Thoracic aorta (tissue), 2 donors: ENCODE results near the gene TPSAB1. TPM values are rescaled to one million over a fixed set of nuclear protein-coding genes. Genes with fewer than 3 reads are reported as not detected.

Experiments used
- ATAC-seq: fragments of 150-250 bp; one replicate; pipeline ENCODE4 v1.8.0; 2017; ENCODE audit warnings: low read depth; ENCODE audit not compliant: insufficient number of reproducible peaks, low FRiP score
- DNase-seq: peaks from one replicate; pipeline ENCODE4 v3.0.0-alpha.2; 2020; ENCODE audit warnings: low spot score
- H3K27ac ChIP-seq, 2 donors: fragments of 200-600 bp; sonication (generic); 1 replicate in 1 of 2; 2 replicates in 1 of 2; pipeline ENCODE4 v1.5.1; 2016; ENCODE audit warnings: mild to moderate bottlenecking in 2 of 2, moderate library complexity in 2 of 2
- H3K27me3 ChIP-seq: fragments of 200-600 bp; sonication (generic); replicated peaks from 2 replicates; pipeline ENCODE4 v1.6.0; 2016; ENCODE audit warnings: mild to moderate bottlenecking; ENCODE audit not compliant: insufficient read depth
- H3K36me3 ChIP-seq: fragments of 200-600 bp; sonication (generic); one replicate; pipeline ENCODE4 v1.5.1; 2016
- H3K4me1 ChIP-seq, 2 donors: fragments of 200-600 bp; sonication (generic); 1 replicate in 1 of 2; 2 replicates in 1 of 2; pipeline versions ENCODE4 v1.5.1 to v1.6.0; 2016; ENCODE audit warnings: low read depth in 2 of 2, mild to moderate bottlenecking in 1 of 2; ENCODE audit not compliant: control insufficient read depth in 1 of 2
- H3K4me3 ChIP-seq: fragments of 200-600 bp; sonication (generic); 2 replicates; pipeline ENCODE4 v1.5.1; 2016; ENCODE audit warnings: mild to moderate bottlenecking
- H3K9me3 ChIP-seq: fragments of 200-600 bp; sonication (generic); 2 replicates; pipeline ENCODE4 v1.5.1; 2016
- total RNA-seq, 2 donors: library from RNA; depleted of rRNA; stranded (reverse); fragments of >200 nt; gene quantifications; one replicate each; pipeline versions ENCODE4 v1.1.0 to v1.2.3, GENCODE V29; 2016
- TF ChIP-seq, protein P1 (sequence below): fragments of 200-600 bp; sonication (generic); IDR thresholded peaks from one replicate; pipeline ENCODE4 v1.5.1; 2019; ENCODE audit warnings: antibody characterized with exemption

Gene TPSAB1
- total RNA-seq, 2 donors from 2014 or later, result 26.0 to 164 TPM

DNA sequence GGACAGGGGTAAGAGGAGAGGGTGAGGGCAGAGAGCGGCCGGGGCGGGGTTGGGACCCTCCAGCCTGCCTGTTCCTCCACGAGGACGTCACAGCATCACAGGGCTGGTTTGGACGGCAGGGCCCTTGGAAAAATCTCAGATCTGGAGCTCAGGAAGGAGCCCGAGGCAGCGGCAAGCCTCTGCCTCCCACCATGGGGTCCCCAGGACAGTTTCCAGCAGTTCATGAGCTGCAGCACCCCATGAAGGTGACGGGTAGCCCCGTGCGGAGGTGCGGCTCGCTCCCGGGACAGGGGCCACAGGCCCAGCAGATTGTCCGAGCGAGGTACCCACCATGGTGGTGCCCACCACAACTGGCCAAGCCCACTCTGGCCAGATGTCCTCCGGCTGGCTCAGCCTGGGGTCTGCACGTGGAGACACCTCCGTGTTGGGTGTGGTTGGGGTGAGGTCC, 36.7 kb downstream of the TPSAB1 start:
- no peak for DNase-seq
- ATAC-seq, result no peak
- no peak overlapping the region for H3K27ac ChIP-seq
- TF ChIP-seq, protein P1, sequence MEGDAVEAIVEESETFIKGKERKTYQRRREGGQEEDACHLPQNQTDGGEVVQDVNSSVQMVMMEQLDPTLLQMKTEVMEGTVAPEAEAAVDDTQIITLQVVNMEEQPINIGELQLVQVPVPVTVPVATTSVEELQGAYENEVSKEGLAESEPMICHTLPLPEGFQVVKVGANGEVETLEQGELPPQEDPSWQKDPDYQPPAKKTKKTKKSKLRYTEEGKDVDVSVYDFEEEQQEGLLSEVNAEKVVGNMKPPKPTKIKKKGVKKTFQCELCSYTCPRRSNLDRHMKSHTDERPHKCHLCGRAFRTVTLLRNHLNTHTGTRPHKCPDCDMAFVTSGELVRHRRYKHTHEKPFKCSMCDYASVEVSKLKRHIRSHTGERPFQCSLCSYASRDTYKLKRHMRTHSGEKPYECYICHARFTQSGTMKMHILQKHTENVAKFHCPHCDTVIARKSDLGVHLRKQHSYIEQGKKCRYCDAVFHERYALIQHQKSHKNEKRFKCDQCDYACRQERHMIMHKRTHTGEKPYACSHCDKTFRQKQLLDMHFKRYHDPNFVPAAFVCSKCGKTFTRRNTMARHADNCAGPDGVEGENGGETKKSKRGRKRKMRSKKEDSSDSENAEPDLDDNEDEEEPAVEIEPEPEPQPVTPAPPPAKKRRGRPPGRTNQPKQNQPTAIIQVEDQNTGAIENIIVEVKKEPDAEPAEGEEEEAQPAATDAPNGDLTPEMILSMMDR, result no peak
- no peaks in the 10 kb centered on the region for H3K27me3 ChIP-seq
- no peak overlapping the region for H3K4me3 ChIP-seq
- no peaks in the 10 kb centered on the region for H3K36me3 ChIP-seq
- H3K9me3 ChIP-seq, result no peaks in the 10 kb centered on the region
- no peaks in the 10 kb centered on the region for H3K4me1 ChIP-seq

DNA sequence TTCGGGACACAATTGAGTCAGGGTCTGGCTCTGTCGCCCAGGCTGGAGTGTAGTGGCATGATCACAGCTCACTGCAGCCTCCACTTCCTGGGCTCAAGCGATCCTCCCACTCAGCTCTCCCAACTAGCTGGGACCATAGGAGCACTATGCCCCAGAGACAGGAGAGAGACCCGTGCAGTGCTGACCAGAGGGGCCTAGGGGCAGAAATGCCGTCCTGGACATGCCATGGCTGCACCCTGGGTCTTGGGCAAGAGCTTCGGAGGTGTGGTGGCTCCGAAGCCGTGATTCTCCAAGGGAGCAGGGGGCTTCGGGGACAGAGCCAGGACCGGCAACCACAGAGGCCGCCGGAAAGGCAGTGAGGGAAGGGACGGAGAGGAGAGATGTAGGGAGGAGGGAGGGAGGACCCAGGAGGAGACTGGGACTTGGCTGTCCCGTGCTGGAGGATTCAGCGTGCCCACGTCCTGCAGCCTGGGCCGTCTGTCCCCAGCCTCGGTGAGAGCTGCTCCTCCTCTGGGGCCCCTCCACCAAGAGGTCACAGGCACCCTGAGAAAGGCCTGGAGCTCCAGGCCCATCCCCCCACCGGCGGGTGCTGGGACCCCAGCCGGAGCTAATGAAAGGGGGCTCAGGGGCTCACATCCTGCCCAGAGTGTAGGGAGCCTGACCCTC, 37.2 kb downstream of the TPSAB1 start:
- Histone ChIP-seq H3K4me1 (no peaks in the 10 kb centered on the region), H3K27me3 (no peaks in the 10 kb centered on the region), H3K9me3 (no peaks in the 10 kb centered on the region), H3K27ac (no peak overlapping the region), H3K4me3 (no peak overlapping the region), H3K36me3 (no peaks in the 10 kb centered on the region)
- no peak for DNase-seq
- ATAC-seq, result no peak
- TF ChIP-seq, protein P1, result no peak

DNA sequence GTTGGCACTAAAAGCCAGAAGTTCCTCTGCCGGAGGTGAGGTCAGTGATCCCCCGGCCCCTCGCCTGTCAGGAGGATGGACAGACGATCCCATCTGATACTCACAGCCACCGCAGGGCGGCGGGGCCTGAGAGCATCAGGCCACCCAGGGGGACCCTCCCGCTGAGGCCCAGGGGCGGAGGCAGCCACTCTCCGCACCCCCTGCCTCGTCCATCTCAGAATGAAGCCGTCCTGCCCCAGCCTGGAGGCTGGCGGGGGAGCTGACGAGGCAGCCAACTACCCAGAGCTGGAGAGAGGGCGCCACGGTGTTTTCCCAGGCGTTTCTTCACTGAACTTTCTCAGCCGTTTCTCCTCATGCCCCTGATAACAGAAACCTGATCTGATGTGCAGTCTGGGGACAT, 38.0 kb downstream of the TPSAB1 start:
- no peak for ATAC-seq
- Histone ChIP-seq H3K36me3 (no peaks in the 10 kb centered on the region), H3K27me3 (no peaks in the 10 kb centered on the region), H3K27ac (no peak overlapping the region), H3K4me1 (no peaks in the 10 kb centered on the region), H3K4me3 (no peak overlapping the region), H3K9me3 (no peaks in the 10 kb centered on the region)
- TF ChIP-seq, protein P1, result no peak
- no peak for DNase-seq

DNA sequence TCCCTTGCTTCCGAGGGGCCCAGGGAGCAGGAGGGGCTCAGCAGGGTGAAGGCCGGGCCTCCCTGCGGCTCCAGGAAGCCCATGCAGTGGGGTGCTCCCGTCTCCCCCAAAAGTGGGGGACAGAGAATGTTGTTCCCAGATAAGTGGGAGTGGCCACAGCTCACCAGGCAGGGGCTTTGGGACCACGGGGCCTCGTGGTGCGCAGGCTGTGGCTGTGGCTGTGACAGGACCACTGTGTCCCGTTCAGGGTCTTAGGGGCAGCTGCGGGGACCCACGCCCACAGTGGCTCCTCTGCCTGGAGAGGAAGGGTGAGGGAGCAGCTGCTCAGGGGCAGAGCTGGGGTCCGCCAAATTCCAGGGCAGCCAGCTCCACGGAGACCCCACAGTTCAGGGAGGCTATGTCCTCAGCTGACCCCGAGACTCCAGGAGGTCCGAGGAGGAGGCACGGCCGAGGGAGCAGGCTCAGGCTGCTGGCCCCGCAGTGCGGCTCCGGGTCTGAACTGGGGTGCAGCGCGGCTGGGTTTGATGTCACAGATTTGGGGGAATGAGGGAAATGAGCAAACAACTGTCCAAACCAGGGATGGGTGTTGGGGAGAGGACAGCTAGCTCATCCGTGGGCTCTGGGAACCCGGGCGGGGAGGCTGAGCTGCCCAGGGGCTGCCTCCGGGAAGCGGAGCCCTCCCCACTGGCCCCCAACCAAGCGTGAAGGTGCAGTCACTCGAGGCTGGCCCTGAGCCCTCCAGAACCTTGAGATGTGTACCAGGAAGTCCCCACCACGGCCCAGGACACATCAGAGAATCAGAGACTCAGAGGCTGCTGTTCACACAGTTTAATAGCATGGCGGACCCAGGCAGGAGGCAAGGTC, 38.8 kb downstream of the TPSAB1 start:
- H3K4me3 ChIP-seq, result no peak overlapping the region

More for the DNA sequence above, 38.8 kb downstream of the TPSAB1 start:
- ATAC-seq (no peak), DNase-seq (no peak)
- H3K27ac ChIP-seq, result no peak overlapping the region
- no peaks in the 10 kb centered on the region for H3K36me3 ChIP-seq
- TF ChIP-seq, protein P1, result no peak
- H3K9me3 ChIP-seq, result no peaks in the 10 kb centered on the region
- H3K4me1 ChIP-seq, result no peaks in the 10 kb centered on the region
- H3K27me3 ChIP-seq, result no peaks in the 10 kb centered on the region
